Spleen (tissue), 11 donors: Measurements from ENCODE around the gene ZSWIM2. TPM values are rescaled to one million over a fixed set of nuclear protein-coding genes. Genes with fewer than 3 reads are reported as not detected.

Experiments
- DNase-seq: peaks from one replicate; pipeline ENCODE4 v3.0.0-alpha.2; 2020
- H3K27ac ChIP-seq, 8 donors: fragments of 200-600 bp; sonication (generic) in 7 of 8; 1 replicate in 4 of 8; 2 replicates in 4 of 8; pipeline versions ENCODE4 v1.5.0 to v1.8.0; 2016 to 2021; ENCODE audit warnings: inconsistent platforms in 4 of 8, mild to moderate bottlenecking in 4 of 8, moderate library complexity in 1 of 8
- H3K27me3 ChIP-seq, 7 donors: fragments of 200-600 bp; sonication (generic) in 6 of 7; replicated peaks in 1 of 7; 1 replicate in 4 of 7; 2 replicates in 3 of 7; pipeline versions ENCODE4 v1.5.0 to v1.8.0; 2016 to 2021; ENCODE audit warnings: inconsistent platforms in 3 of 7, mild to moderate bottlenecking in 1 of 7
- H3K36me3 ChIP-seq, 6 donors: fragments of 200-600 bp; sonication (generic) in 5 of 6; 1 replicate in 4 of 6; 2 replicates in 2 of 6; pipeline versions ENCODE4 v1.5.0 to v1.8.0; 2016 to 2021; ENCODE audit warnings: inconsistent platforms in 2 of 6
- H3K4me1 ChIP-seq, 6 donors: fragments of 200-600 bp; sonication (generic) in 5 of 6; 1 replicate in 3 of 6; 2 replicates in 3 of 6; pipeline versions ENCODE4 v1.5.0 to v1.8.0; 2016 to 2021; ENCODE audit warnings: inconsistent platforms in 3 of 6
- H3K4me3 ChIP-seq, 8 donors: fragments of 200-600 bp; sonication (generic) in 7 of 8; 1 replicate in 4 of 8; 2 replicates in 4 of 8; pipeline versions ENCODE4 v1.5.0 to v1.8.0; 2016 to 2021; ENCODE audit warnings: inconsistent platforms in 4 of 8, mild to moderate bottlenecking in 4 of 8, moderate library complexity in 2 of 8
- H3K9me3 ChIP-seq, 8 donors: fragments of 200-600 bp; sonication (generic) in 7 of 8; 1 replicate in 4 of 8; 2 replicates in 4 of 8; pipeline versions ENCODE4 v1.5.0 to v1.8.0; 2016 to 2021; ENCODE audit warnings: inconsistent platforms in 4 of 8
- CTCF ChIP-seq, 11 experiments: fragments of 200-600 bp in 7 of 11; fragments of 450-650 bp in 4 of 11; sonication (generic) in 4 of 11; IDR thresholded peaks in 8 of 11; conservative IDR thresholded peaks in 3 of 11; 1 replicate in 7 of 11; 2 replicates in 4 of 11; pipeline versions ENCODE4 v1.4.0 to v1.8.0; 2016 to 2021; ENCODE audit warnings: antibody characterized with exemption in 11 of 11, inconsistent platforms in 4 of 11, mild to moderate bottlenecking in 1 of 11
- POLR2A ChIP-seq, 3 donors: fragments of 450-650 bp; IDR thresholded peaks; one replicate each; pipeline ENCODE4 v1.5.1; 2017; ENCODE audit warnings: antibody characterized with exemption in 3 of 3, mild to moderate bottlenecking in 1 of 3
- POLR2AphosphoS5 ChIP-seq, 3 donors: sonication (generic); formaldehyde crosslinking; IDR thresholded peaks; one replicate each; pipeline ENCODE4 v1.5.1; 2017; ENCODE audit warnings: antibody characterized with exemption in 3 of 3
- WGBS, 5 donors: extraction: QIAGEN DNeasy Blood & Tissue Kit in 3 of 5; methylation state at CpG; one replicate each; pipeline versions ENCODE4 v1.1.5 to v1.1.7; 2013 to 2018; 5-methylcytosine and 5-hydroxymethylcytosine counted together
- intact Hi-C: fragments of 100-400 bp; cut with DNase I; formaldehyde crosslinking; loops from one replicate; pipeline ENCODE4 v1.15.0; 2023; ENCODE audit warnings: low total_unique reads
- polyA plus RNA-seq, 3 donors: library from polyadenylated mRNA; stranded (reverse); fragments of 200-250 nt; gene quantifications; one replicate each; pipeline ENCODE4 v1.2.1, GENCODE V29; 2013
- total RNA-seq, 7 donors: library from RNA; depleted of rRNA in 3 of 7; stranded (reverse); fragments of >200 nt in 3 of 7; fragmentation: NEBNext Ultra II Directional in 4 of 7; extraction: Animal tissue kit (Norgen Biotek cat#: 25700) in 4 of 7; gene quantifications; one replicate each; pipeline versions ENCODE4 v1.1.0 to v1.2.1, GENCODE V29; 2016 to 2021
- donor health status: healthy with polysubstance abuse.
- donor health status: DM: no; HTN: no; CAD: no; lungs with moderate emphysema.
- donor health status: DM: no; HTN: no; CAD: no.
- donor health status: Bipolar disorder and iron deficiency.
- donor health status: healthy.
- donor health status: DM: no; HTN: no; CAD: no.
- donor health status: DM: yes; HTN: yes; CAD: no.

The ZSWIM2 gene
- total and polyA plus RNA-seq, 10 donors, result not detected

GRCh38 chr2:186852508-186852907 lies 3.5 kb upstream of the ZSWIM2 start:
- 84 to 91% (median 90%) methylated on average over 5 of the region's 5 CpGs for WGBS, 5 donors
- H3K36me3 ChIP-seq, result no peaks in the 10 kb centered on the region
- H3K27ac ChIP-seq, result no peak overlapping the region
- H3K9me3 ChIP-seq, result peaks cover 0 to 11% (median 0%) of the 10 kb centered on the region in 8 donors
- H3K4me3 ChIP-seq, result no peak overlapping the region
- intact Hi-C loops, result no loop called here
- H3K4me1 ChIP-seq, result peaks cover 0 to 13% (median 7%) of the 10 kb centered on the region in 6 donors
- no peak for TF ChIP-seq POLR2A (IDR thresholded peaks at IDR 0.05)
- no peak for TF ChIP-seq CTCF (IDR thresholded peaks at IDR 0.05 in 8 of 11, conservative IDR thresholded peaks at IDR 0.05 in 3 of 11)
- TF ChIP-seq POLR2AphosphoS5 (IDR thresholded peaks at IDR 0.05), result no peak
- DNase-seq, result no peak
- peaks cover 0 to 19% (median 0%) of the 10 kb centered on the region in 7 donors for H3K27me3 ChIP-seq

GRCh38 chr2:186842373-186842772 lies 6.6 kb downstream of the ZSWIM2 start:
- intact Hi-C loops, result no loop called here
- no peaks in the 10 kb centered on the region for H3K36me3 ChIP-seq
- no peak for TF ChIP-seq POLR2AphosphoS5 (IDR thresholded peaks at IDR 0.05)
- TF ChIP-seq POLR2A (IDR thresholded peaks at IDR 0.05), result no peak
- TF ChIP-seq CTCF (IDR thresholded peaks at IDR 0.05 in 8 of 11, conservative IDR thresholded peaks at IDR 0.05 in 3 of 11), result no peak
- no peaks in the 10 kb centered on the region for H3K27me3 ChIP-seq
- H3K9me3 ChIP-seq, result no peaks in the 10 kb centered on the region
- H3K27ac ChIP-seq, result no peak overlapping the region
- no peaks in the 10 kb centered on the region for H3K4me1 ChIP-seq
- H3K4me3 ChIP-seq, result no peak overlapping the region
- no peak for DNase-seq
- 86 to 94% (median 88%) methylated on average over 3 of the region's 3 CpGs for WGBS, 5 donors

GRCh38 chr2:186841940-186842339 lies 7.0 kb downstream of the ZSWIM2 start:
- Histone ChIP-seq H3K4me1 (no peaks in the 10 kb centered on the region), H3K36me3 (no peaks in the 10 kb centered on the region), H3K27ac (no peak overlapping the region), H3K9me3 (no peaks in the 10 kb centered on the region), H3K27me3 (no peaks in the 10 kb centered on the region), H3K4me3 (no peak overlapping the region)
- no peak for DNase-seq
- WGBS, 5 donors, result 82 to 92% (median 88%) methylated on average over 3 of the region's 3 CpGs
- no peak for TF ChIP-seq POLR2AphosphoS5 (IDR thresholded peaks at IDR 0.05)
- TF ChIP-seq POLR2A (IDR thresholded peaks at IDR 0.05), result no peak
- TF ChIP-seq CTCF (IDR thresholded peaks at IDR 0.05 in 8 of 11, conservative IDR thresholded peaks at IDR 0.05 in 3 of 11), result no peak
- intact Hi-C loops, result no loop called here

GRCh38 chr2:186835628-186836027 lies 13.3 kb downstream of the ZSWIM2 start:
- intact Hi-C loops, result no loop called here
- Histone ChIP-seq H3K4me1 (no peaks in the 10 kb centered on the region), H3K9me3 (no peaks in the 10 kb centered on the region), H3K4me3 (no peak overlapping the region), H3K36me3 (no peaks in the 10 kb centered on the region), H3K27me3 (no peaks in the 10 kb centered on the region), H3K27ac (no peak overlapping the region)
- WGBS, 5 donors, result 58 to 71% (median 68%) methylated on average over 1 of the region's 1 CpG
- DNase-seq, result no peak
- TF ChIP-seq POLR2AphosphoS5 (IDR thresholded peaks at IDR 0.05) (no peak), POLR2A (IDR thresholded peaks at IDR 0.05) (no peak), CTCF (IDR thresholded peaks at IDR 0.05 in 8 of 11, conservative IDR thresholded peaks at IDR 0.05 in 3 of 11) (no peak)
